PC-9 (cell line): Measurements from ENCODE around the gene C17orf107.

Experiments used
- EZH2 ChIP-seq: fragments of 200-600 bp; sonication (generic); IDR thresholded peaks from 2 replicates; pipeline ENCODE4 v1.8.0; 2017; ENCODE audit warnings: antibody characterized with exemption, low read depth
- TF ChIP-seq, protein P1 (sequence below): fragments of 200-600 bp; sonication (generic); conservative IDR thresholded peaks from 2 replicates; pipeline ENCODE4 v1.6.1; 2017; ENCODE audit warnings: mixed run types, antibody characterized with exemption, mild to moderate bottlenecking, moderate library complexity

GRCh38 chr17:4947411-4948165 lies 48.3 kb downstream of the C17orf107 start:
- TF ChIP-seq, protein P1, sequence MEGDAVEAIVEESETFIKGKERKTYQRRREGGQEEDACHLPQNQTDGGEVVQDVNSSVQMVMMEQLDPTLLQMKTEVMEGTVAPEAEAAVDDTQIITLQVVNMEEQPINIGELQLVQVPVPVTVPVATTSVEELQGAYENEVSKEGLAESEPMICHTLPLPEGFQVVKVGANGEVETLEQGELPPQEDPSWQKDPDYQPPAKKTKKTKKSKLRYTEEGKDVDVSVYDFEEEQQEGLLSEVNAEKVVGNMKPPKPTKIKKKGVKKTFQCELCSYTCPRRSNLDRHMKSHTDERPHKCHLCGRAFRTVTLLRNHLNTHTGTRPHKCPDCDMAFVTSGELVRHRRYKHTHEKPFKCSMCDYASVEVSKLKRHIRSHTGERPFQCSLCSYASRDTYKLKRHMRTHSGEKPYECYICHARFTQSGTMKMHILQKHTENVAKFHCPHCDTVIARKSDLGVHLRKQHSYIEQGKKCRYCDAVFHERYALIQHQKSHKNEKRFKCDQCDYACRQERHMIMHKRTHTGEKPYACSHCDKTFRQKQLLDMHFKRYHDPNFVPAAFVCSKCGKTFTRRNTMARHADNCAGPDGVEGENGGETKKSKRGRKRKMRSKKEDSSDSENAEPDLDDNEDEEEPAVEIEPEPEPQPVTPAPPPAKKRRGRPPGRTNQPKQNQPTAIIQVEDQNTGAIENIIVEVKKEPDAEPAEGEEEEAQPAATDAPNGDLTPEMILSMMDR, result no peak
- no peak for TF ChIP-seq EZH2
